Myocyte (in vitro differentiated cells): Measurements from ENCODE around the gene MREG. TPM values are rescaled to one million over a fixed set of nuclear protein-coding genes. Genes with fewer than 3 reads are reported as not detected.

ENCODE experiments used
- DNase-seq: peaks from one replicate; pipeline ENCODE4 v3.0.0-alpha.2; 2012; ENCODE audit warnings: low read depth
- total RNA-seq: library from RNA; depleted of rRNA; stranded (reverse); fragments of >200 nt; gene quantifications from 2 replicates; pipeline ENCODE4 v1.2.3, GENCODE V29; 2014

MREG gene
- total RNA-seq, 1 donor from 2014 or later = 28.9 TPM

DNA sequence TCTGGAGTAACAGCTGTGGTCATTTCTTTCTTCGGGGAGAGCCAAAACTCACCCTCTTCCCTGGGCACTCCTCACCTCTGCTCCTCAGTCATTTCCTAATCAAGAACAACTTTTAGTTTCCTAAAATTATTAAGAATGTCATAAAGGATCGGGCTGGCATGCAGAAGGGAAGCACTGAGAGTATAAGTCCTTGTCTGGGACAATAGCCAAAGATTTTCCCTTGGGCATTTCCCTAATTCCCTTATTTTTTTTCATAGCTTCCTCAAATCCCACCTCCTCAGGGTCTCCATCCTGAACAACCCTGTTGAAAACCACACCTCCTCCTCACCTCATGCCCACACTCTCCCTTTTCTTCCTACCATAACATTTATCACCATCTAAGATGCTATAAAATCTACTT, 115.0 kb downstream of the MREG start:
- no peak for DNase-seq

DNA sequence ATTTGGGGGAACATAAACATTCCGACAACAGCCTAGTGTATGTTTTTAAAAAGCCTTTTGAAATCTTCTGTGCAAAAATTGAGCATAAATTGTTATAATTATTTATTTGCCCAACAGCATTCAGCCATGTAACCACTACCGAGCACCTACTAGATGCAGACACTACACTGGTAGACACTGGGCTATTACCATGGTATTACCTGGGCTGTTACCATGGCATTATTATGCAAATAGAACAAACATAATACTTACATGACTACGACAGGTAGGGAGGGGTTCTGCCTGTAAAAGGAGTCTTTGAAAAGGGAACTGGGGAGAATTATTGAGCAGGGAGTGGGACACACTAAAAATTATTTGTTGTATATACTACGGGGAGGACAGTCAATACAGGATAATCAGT, 116.4 kb downstream of the MREG start:
- DNase-seq = no peak

DNA sequence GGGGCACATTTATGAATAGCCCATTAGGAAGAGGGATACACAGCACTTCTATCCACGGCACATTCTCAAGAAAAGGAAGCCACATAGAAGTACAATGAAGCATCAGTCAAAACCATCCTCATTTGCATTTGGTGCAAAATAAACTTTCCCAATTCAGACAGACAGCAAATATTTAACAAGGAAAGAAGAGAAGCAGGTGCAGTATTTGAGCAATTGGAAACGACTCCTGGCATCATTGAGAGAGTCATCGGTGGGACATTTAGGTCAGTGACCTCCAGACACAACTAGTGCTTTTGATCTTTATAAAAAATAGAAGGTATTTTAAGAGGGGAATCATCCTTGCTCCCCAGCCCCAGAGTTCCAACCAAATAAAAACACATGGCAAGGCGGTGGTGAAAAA, 118.0 kb downstream of the MREG start:
- no peak for DNase-seq

Other genes starting within 250 kb of the MREG start
- 12.3 and 13.7 TPM in 2 replicates for gene PECR, start 68.3 kb upstream of the MREG start, total RNA-seq
- 13.8 and 19.4 TPM in 2 replicates for gene TMEM169, start 68.4 kb upstream of the MREG start, total RNA-seq
- 278 and 290 TPM in 2 replicates for gene XRCC5, start 95.8 kb upstream of the MREG start, total RNA-seq